Right atrium auricular region (tissue), 2 donors: ENCODE data around the gene RNF166. TPM values are rescaled to one million over a fixed set of nuclear protein-coding genes. Genes with fewer than 3 reads are reported as not detected.

Source experiments
- DNase-seq: peaks from one replicate; pipeline ENCODE4 v3.0.0-alpha.2; 2019; ENCODE audit warnings: low spot score
- H3K27ac ChIP-seq, 2 donors: fragments of 200-600 bp; sonication (generic); 1 replicate in 1 of 2; 2 replicates in 1 of 2; pipeline ENCODE4 v1.5.1; 2016 to 2019
- H3K27me3 ChIP-seq, 2 donors: fragments of 200-600 bp; sonication (generic); one replicate each; pipeline versions ENCODE4 v1.5.1 to v1.6.0; 2017 to 2019
- H3K36me3 ChIP-seq: fragments of 200-600 bp; sonication (generic); one replicate; pipeline ENCODE4 v1.5.1; 2016
- H3K4me1 ChIP-seq, 2 donors: fragments of 200-600 bp; sonication (generic); one replicate each; pipeline versions ENCODE4 v1.5.1 to v1.6.0; 2017 to 2019
- H3K4me3 ChIP-seq, 2 donors: fragments of 200-600 bp; sonication (generic); 1 replicate in 1 of 2; 2 replicates in 1 of 2; pipeline ENCODE4 v1.5.1; 2017 to 2019; ENCODE audit warnings: mild to moderate bottlenecking in 1 of 2, moderate library complexity in 1 of 2
- H3K9me3 ChIP-seq, 2 donors: fragments of 200-600 bp; sonication (generic); one replicate each; pipeline ENCODE4 v1.5.1; 2019
- total RNA-seq, 2 donors: library from RNA; depleted of rRNA; stranded (reverse); fragments of >200 nt; gene quantifications; one replicate each; pipeline ENCODE4 v1.1.0, GENCODE V29; 2016
- TF ChIP-seq, protein P1 (sequence below), 2 donors: fragments of 200-600 bp; sonication (generic); IDR thresholded peaks; one replicate each; pipeline ENCODE4 v1.5.1; 2019; ENCODE audit warnings: antibody characterized with exemption in 2 of 2

Gene RNF166
- total RNA-seq, 2 donors from 2014 or later = 16.9 to 19.4 TPM

DNA sequence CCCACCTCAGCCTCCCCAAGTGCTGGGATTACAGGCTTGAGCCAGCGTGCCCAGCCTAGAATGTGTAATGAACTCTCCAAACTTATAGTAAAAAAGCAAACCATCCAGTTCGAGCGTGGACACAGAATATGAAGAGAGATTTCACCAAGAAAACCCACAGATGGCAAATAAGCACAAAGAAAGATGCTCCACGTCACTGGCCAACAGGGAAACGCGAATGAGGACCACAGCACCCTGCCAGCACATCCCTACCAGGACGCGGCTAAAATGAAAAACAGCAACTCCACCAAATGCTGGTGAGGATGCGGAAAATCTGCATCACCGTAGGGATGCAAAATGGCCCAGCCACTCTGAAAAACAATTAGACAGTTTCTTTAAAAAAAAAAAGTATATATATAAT is 44.7 kb downstream of the RNF166 start:
- Histone ChIP-seq H3K4me3 (no peak overlapping the region), H3K27ac (no peak overlapping the region), H3K36me3 (peaks cover 12% of the 10 kb centered on the region), H3K27me3 (no peaks in the 10 kb centered on the region), H3K4me1 (peaks cover 0 to 20% of the 10 kb centered on the region in 2 donors), H3K9me3 (no peaks in the 10 kb centered on the region)
- TF ChIP-seq, protein P1, sequence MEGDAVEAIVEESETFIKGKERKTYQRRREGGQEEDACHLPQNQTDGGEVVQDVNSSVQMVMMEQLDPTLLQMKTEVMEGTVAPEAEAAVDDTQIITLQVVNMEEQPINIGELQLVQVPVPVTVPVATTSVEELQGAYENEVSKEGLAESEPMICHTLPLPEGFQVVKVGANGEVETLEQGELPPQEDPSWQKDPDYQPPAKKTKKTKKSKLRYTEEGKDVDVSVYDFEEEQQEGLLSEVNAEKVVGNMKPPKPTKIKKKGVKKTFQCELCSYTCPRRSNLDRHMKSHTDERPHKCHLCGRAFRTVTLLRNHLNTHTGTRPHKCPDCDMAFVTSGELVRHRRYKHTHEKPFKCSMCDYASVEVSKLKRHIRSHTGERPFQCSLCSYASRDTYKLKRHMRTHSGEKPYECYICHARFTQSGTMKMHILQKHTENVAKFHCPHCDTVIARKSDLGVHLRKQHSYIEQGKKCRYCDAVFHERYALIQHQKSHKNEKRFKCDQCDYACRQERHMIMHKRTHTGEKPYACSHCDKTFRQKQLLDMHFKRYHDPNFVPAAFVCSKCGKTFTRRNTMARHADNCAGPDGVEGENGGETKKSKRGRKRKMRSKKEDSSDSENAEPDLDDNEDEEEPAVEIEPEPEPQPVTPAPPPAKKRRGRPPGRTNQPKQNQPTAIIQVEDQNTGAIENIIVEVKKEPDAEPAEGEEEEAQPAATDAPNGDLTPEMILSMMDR (IDR thresholded peaks at IDR 0.05) = no peak
- no peak for DNase-seq

DNA sequence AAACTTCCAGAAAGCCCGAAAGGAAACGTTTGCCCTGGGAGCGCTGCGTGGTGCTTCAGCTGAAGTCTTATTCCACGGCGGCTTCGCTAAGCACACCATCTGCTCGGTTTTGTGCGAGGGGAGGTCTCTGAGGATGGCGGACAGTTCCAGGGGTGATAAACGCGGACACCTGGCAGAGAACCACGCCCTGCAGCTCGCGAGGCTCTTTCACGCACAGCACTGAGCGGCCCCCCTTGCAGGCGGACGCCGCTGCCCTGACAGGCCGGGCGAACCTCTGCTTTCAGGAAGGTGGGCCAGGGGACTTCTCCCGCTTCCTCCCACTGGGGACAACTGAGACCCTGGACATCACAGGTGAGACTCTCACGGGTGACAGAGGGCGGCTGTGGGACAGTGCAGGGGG is 47.0 kb downstream of the RNF166 start:
- no peaks in the 10 kb centered on the region for H3K9me3 ChIP-seq
- H3K27me3 ChIP-seq = no peaks in the 10 kb centered on the region
- peaks cover 12% of the 10 kb centered on the region for H3K36me3 ChIP-seq
- TF ChIP-seq, protein P1 (IDR thresholded peaks at IDR 0.05) = no peak
- H3K4me3 ChIP-seq = no peak overlapping the region
- H3K27ac ChIP-seq = no peak overlapping the region
- H3K4me1 ChIP-seq = peaks cover 0 to 14% of the 10 kb centered on the region in 2 donors
- no peak for DNase-seq

- Histone ChIP-seq H3K36me3 (peaks cover 12% of the 10 kb centered on the region), H3K9me3 (no peaks in the 10 kb centered on the region), H3K4me1 (peaks cover 0 to 10% of the 10 kb centered on the region in 2 donors), H3K27ac (no peak overlapping the region), H3K27me3 (no peaks in the 10 kb centered on the region), H3K4me3 (no peak overlapping the region)
- DNase-seq = no peak
- TF ChIP-seq, protein P1 (IDR thresholded peaks at IDR 0.05) = no peak
Measured at GRCh38 chr16:88658714-88659113, 47.5 kb downstream of the RNF166 start.

GRCh38 chr16:88657371-88657770 is 48.8 kb downstream of the RNF166 start:
- peaks cover 12% of the 10 kb centered on the region for H3K36me3 ChIP-seq
- H3K4me1 ChIP-seq = peaks cover 0 to 6% of the 10 kb centered on the region in 2 donors
- no peak overlapping the region for H3K4me3 ChIP-seq
- TF ChIP-seq, protein P1 (IDR thresholded peaks at IDR 0.05) = no peak
- no peaks in the 10 kb centered on the region for H3K9me3 ChIP-seq
- no peak overlapping the region for H3K27ac ChIP-seq
- DNase-seq = no peak
- no peaks in the 10 kb centered on the region for H3K27me3 ChIP-seq

- Histone ChIP-seq H3K27ac (no peak overlapping the region), H3K4me3 (no peak overlapping the region), H3K36me3 (peaks cover 12% of the 10 kb centered on the region), H3K4me1 (peaks cover 0 to 7% of the 10 kb centered on the region in 2 donors), H3K27me3 (no peaks in the 10 kb centered on the region), H3K9me3 (no peaks in the 10 kb centered on the region)
- TF ChIP-seq, protein P1 (IDR thresholded peaks at IDR 0.05) = no peak
- no peak for DNase-seq
Measured at GRCh38 chr16:88656291-88656980, 49.8 kb downstream of the RNF166 start.
